BJ (cell line): ENCODE data around the gene MRPL34. TPM values are rescaled to one million over a fixed set of nuclear protein-coding genes. Genes with fewer than 3 reads are reported as not detected.
A peak's percentile ranks its signal among the peaks of the same experiment; 100 is the strongest.

Experiments
- CTCF ChIA-PET: fragments of 350-600 bp; formaldehyde crosslinking; extraction: SDS; loops from one replicate; lab custom pipeline; 2021; ENCODE audit warnings: antibody characterized with exemption, inconsistent platforms; lab: Yijun Ruan, JAX
- POLR2A ChIA-PET: fragments of 300-600 bp; sonication (Branson Sonifier 250); formaldehyde crosslinking; extraction: SDS; loops from one replicate; lab custom pipeline; 2021; ENCODE audit warnings: antibody characterized with exemption; lab: Charles Lee
- DNase-seq: peaks from one replicate; pipeline ENCODE4 v3.0.0-alpha.2; 2011; ENCODE audit warnings: low read depth
- H3K27me3 ChIP-seq: 2 replicates; pipeline ENCODE4 v1.6.0; 2011; ENCODE audit warnings: low read length; ENCODE audit not compliant: control insufficient read depth, insufficient read depth
- H3K36me3 ChIP-seq: 2 replicates; pipeline ENCODE4 v1.5.1; 2011; ENCODE audit warnings: low read length; ENCODE audit not compliant: control insufficient read depth, insufficient read depth
- H3K4me3 ChIP-seq: 2 replicates; pipeline ENCODE4 v1.5.1; 2011; ENCODE audit warnings: low read depth, mild to moderate bottlenecking, control low read depth, low read length
- polyA plus RNA-seq: library from polyadenylated mRNA; depleted of rRNA; stranded (reverse); fragments of >200 nt; gene quantifications from 2 replicates; pipeline ENCODE4 v1.2.3, GENCODE V29; 2011
- TF ChIP-seq, protein P1 (sequence below): IDR thresholded peaks from 2 replicates; pipeline ENCODE4 v1.5.1; 2011; ENCODE audit warnings: low read depth, mild to moderate bottlenecking, control low read depth, inconsistent platforms, low read length, moderate library complexity; ENCODE audit not compliant: insufficient read depth

The MRPL34 gene
- polyA plus RNA-seq, 1 experiment: 19.9 TPM

DNA sequence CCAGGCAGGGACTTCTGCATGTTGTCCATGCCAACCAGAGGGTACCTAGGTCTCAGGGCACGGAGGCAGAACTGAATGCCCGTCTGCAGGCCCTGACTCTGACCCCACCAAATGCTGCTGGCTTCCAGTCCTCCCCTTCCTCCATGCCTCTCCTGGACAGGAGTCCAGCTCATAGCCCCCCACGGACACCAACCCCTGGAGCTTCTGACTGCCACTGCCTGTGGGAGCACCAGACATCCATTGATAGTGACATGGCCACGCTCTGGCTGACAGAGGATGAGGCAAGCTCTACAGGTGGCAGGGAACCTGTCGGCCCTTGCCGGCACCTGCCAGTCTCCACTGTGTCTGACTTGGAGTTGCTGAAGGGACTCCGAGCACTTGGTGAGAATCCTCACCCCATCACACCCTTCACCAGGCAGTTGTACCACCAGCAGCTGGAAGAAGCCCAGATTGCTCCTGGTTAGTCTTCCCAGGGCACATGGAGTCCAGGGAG is 22.1 kb upstream of the MRPL34 start:
- Histone ChIP-seq H3K36me3 (no peaks in the 10 kb centered on the region), H3K27me3 (no peaks in the 10 kb centered on the region), H3K4me3 (no peak overlapping the region)
- TF ChIP-seq, protein P1, sequence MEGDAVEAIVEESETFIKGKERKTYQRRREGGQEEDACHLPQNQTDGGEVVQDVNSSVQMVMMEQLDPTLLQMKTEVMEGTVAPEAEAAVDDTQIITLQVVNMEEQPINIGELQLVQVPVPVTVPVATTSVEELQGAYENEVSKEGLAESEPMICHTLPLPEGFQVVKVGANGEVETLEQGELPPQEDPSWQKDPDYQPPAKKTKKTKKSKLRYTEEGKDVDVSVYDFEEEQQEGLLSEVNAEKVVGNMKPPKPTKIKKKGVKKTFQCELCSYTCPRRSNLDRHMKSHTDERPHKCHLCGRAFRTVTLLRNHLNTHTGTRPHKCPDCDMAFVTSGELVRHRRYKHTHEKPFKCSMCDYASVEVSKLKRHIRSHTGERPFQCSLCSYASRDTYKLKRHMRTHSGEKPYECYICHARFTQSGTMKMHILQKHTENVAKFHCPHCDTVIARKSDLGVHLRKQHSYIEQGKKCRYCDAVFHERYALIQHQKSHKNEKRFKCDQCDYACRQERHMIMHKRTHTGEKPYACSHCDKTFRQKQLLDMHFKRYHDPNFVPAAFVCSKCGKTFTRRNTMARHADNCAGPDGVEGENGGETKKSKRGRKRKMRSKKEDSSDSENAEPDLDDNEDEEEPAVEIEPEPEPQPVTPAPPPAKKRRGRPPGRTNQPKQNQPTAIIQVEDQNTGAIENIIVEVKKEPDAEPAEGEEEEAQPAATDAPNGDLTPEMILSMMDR: no peak
- POLR2A ChIA-PET: no interaction called here
- CTCF ChIA-PET: interaction anchor here (0.7 to 4.2 kb wide), 18 partner anchors 8 to 218 kb away, joined by 3 to 25 read pairs (median 6); partner anchors contain the start of genes HAUS8, USE1 and USHBP1
- DNase-seq: no peak

DNA sequence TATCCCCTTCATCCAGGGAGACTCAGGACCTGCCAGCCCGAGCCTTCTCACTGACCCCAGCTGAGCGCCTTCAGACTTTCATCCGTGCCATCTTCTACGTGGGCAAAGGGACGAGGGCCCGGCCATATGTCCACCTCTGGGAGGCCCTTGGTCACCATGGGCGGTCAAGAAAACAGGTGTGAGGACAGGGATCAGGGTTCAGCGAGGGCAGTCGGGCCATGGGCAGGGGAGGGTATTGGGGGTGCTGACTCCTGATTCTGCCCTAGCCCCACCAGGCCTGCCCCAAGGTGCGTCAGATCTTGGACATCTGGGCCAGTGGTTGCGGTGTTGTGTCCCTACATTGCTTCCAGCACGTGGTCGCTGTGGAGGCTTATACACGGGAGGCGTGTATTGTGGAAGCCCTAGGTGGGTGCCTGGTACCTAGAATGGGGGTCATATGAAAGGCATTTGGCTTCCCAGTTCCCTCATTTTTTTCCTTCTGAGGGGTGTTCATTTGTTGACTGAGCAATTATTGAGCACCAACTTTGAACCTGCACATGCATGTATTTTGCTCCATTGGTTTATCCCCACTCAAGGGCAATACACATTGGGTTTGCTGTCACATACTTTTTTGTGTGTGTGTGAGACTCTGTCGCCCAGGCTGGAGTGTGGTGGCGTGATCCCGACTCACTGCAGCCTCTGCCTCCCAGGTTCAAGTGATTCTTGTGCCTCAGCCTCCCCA is 20.1 kb upstream of the MRPL34 start:
- Histone ChIP-seq H3K36me3 (no peaks in the 10 kb centered on the region), H3K27me3 (no peaks in the 10 kb centered on the region), H3K4me3 (no peak overlapping the region)
- POLR2A ChIA-PET: no interaction called here
- CTCF ChIA-PET: no interaction called here
- DNase-seq: no peak
- TF ChIP-seq, protein P1: no peak

DNA sequence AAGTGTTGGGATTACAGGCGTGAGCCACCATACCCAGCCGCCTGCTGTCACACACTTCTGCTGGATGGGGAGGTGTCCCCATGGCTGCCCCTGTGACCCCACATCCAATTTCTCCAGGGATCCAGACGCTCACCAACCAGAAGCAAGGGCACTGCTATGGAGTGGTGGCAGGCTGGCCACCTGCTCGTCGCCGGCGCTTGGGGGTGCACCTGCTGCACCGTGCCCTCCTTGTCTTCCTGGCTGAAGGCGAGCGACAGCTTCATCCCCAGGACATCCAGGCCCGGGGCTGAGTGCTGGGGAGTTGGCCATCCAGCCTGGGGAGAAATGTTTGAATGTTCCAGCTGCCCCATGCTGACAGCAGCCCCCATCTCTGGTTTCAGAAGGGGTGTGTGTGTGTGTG is 19.4 kb upstream of the MRPL34 start:
- H3K4me3 ChIP-seq: no peak overlapping the region
- ChIA-PET CTCF (interaction anchor here (1.0 kb wide), 1 partner anchor 17 kb away, joined by 4 read pairs; the partner anchor contains the start of gene ABHD8), POLR2A (no interaction called here)
- H3K27me3 ChIP-seq: no peaks in the 10 kb centered on the region
- no peaks in the 10 kb centered on the region for H3K36me3 ChIP-seq
- TF ChIP-seq, protein P1: no peak
- DNase-seq: no peak

DNA sequence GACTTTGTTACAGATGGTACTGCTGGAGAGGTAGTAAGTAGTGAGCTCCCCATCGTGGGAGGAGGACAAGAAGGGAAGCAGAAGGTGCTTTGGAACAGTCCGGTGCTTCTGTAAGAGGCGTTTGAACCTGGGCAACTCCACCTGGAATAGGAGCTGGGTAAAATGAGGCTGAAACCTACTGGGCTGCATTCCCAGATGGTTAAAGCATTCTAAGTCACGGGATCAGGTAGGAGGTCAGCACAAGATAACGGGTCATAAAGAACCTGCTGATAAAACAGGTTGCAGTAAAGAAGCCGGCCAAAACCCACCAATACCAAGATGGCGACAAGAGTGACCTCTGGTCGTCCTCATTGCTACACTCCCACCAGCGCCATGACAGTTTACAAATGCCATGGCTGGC is 18.9 kb upstream of the MRPL34 start:
- no peak for DNase-seq
- TF ChIP-seq, protein P1: no peak
- CTCF ChIA-PET: interaction anchor here (1.0 kb wide), 1 partner anchor 17 kb away, joined by 4 read pairs; the partner anchor contains the start of gene ABHD8
- Histone ChIP-seq H3K27me3 (no peaks in the 10 kb centered on the region), H3K36me3 (no peaks in the 10 kb centered on the region), H3K4me3 (no peak overlapping the region)
- POLR2A ChIA-PET: no interaction called here

DNA sequence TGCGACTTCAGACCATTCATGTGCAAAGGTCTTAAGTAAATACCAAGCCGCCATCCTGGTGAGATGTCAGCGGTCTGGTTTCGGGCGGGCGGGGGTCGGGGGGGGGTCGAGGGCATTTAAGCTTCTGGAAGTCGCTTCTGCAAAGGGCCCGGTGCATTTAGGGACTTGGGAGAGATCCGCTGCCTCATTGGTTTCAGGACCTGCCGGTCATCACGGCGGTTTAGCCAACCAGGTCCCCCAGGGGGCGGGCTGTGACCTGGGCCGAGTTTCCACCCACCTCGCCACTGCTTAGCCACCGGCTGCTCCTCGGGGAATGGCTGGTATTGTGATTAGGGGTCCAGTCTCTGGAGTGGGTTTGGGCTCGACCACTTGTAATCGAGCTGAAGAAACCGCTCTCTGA is 16.2 kb upstream of the MRPL34 start:
- TF ChIP-seq, protein P1: no peak
- H3K4me3 ChIP-seq: 0 out of 2 replicates have a peak overlapping the region, but pooled peaks have one; percentile 7
- no peaks in the 10 kb centered on the region for H3K27me3 ChIP-seq
- CTCF ChIA-PET: interaction anchor here (4.2 to 4.5 kb wide), 2 partner anchors 7 to 96 kb away, joined by 24 to 31 read pairs; partner anchors contain the start of gene ANKLE1
- no peak for DNase-seq
- peaks cover 4% of the 10 kb centered on the region for H3K36me3 ChIP-seq
- POLR2A ChIA-PET: no interaction called here
